Tibial nerve (tissue), 4 donors: ENCODE results near the gene MAGI2.
"Not testable (repeated sequence)": the region's sequence is repeated elsewhere in the genome, so short reads cannot be mapped to it uniquely, and the experiment has no call there.

Experiments
- CTCF ChIP-seq, 5 experiments: fragments of 200-600 bp in 3 of 5; fragments of 450-650 bp in 2 of 5; sonication (generic) in 3 of 5; IDR thresholded peaks; one replicate each; pipeline ENCODE4 v1.5.1; 2016 to 2019; ENCODE audit warnings: antibody characterized with exemption in 5 of 5, mild to moderate bottlenecking in 3 of 5, moderate library complexity in 2 of 5
- EP300 ChIP-seq, 2 donors: sonication (generic); formaldehyde crosslinking; IDR thresholded peaks; one replicate each; pipeline ENCODE4 v1.6.1; 2017; ENCODE audit warnings: antibody characterized with exemption in 2 of 2, mild to moderate bottlenecking in 1 of 2

GRCh38 chr7:78289471-78289870, 1164.0 kb downstream of the MAGI2 start:
- not testable (repeated sequence) for TF ChIP-seq CTCF, EP300 (IDR thresholded peaks at IDR 0.05)
